K562 (cell line): ENCODE data around the gene C16orf74. TPM values are rescaled to one million over a fixed set of nuclear protein-coding genes. Genes with fewer than 3 reads are reported as not detected.

ENCODE experiments used
- ATAC-seq: fragments of 200-7000 bp; cut with Tn5 transposase; 3 replicates; pipeline ENCODE4 v1.9.1; 2020; ENCODE audit warnings: moderate library complexity
- BruUV-seq: library from RNA; stranded (reverse); fragments of 400-500 nt; replicated peaks from 2 replicates; lab custom pipeline; 2021; lab: Mats Ljungman, UMichigan
- CTCF ChIA-PET: fragments of 300-600 bp; formaldehyde crosslinking; extraction: SDS; loops from one replicate; lab custom pipeline; 2021; ENCODE audit warnings: low intra/inter-chr PET ratio; lab: Yijun Ruan, JAX
- POLR2A ChIA-PET: fragments of 300-600, 350-650 bp; sonication (Branson Sonifier 250); formaldehyde crosslinking; extraction: SDS; loops from one replicate; lab custom pipeline; 2021; ENCODE audit warnings: antibody characterized with exemption, inconsistent platforms; lab: Yijun Ruan, JAX
- DNase-seq, 4 experiments: peaks; one replicate each; pipeline versions ENCODE4 v3.0.0 to v3.0.0-alpha.2; 2011 to 2018; ENCODE audit warnings: low spot score in 3 of 4, mixed read lengths in 3 of 4; ENCODE audit errors: extremely low read depth in 1 of 4
- FAIRE-seq: peaks from 2 replicates; lab custom pipeline; 2011; peaks lifted over from hg19 to GRCh38; lab: Jason Lieb, UNC
- H2AFZ ChIP-seq: 2 replicates; pipeline ENCODE4 v1.6.0; 2011; ENCODE audit warnings: low read depth, low read length, control low read depth, inconsistent platforms
- H3K27ac ChIP-seq: fragments of 200-600 bp; 3 replicates; pipeline ENCODE4 v1.8.0; 2011; ENCODE audit warnings: low read depth, mild to moderate bottlenecking, control low read depth, inconsistent platforms, low read length, moderate library complexity, mixed read lengths; ENCODE audit errors: extremely low read depth
- H3K27me3 ChIP-seq, 2 experiments: fragments of 300-600 bp in 1 of 2; 2 replicates in 1 of 2; 3 replicates in 1 of 2; pipeline versions ENCODE4 v1.6.0 to v1.8.0; 2011; ENCODE audit warnings: inconsistent platforms in 2 of 2, low read length in 2 of 2, mild to moderate bottlenecking in 1 of 2, mixed read lengths in 1 of 2, moderate library complexity in 1 of 2; ENCODE audit not compliant: control insufficient read depth in 2 of 2, insufficient read depth in 2 of 2
- H3K36me3 ChIP-seq: fragments of 300-600 bp; 3 replicates; pipeline ENCODE4 v1.8.0; 2011; ENCODE audit warnings: mild to moderate bottlenecking, low read length, inconsistent platforms; ENCODE audit not compliant: control insufficient read depth, insufficient read depth
- H3K4me1 ChIP-seq, 2 experiments: fragments of 200-600 bp in 1 of 2; replicated peaks in 1 of 2; 2 replicates in 1 of 2; 3 replicates in 1 of 2; pipeline versions ENCODE4 v1.5.1 to v1.8.0; 2011; ENCODE audit warnings: inconsistent platforms in 2 of 2, low read length in 2 of 2, mild to moderate bottlenecking in 1 of 2, mixed read lengths in 1 of 2, moderate library complexity in 1 of 2; ENCODE audit not compliant: control insufficient read depth in 2 of 2, insufficient read depth in 2 of 2
- H3K4me2 ChIP-seq: 2 replicates; pipeline ENCODE4 v1.6.1; 2011; ENCODE audit warnings: low read length, control low read depth, inconsistent platforms, mixed read lengths; ENCODE audit not compliant: insufficient read depth
- H3K4me3 ChIP-seq: fragments of 200-600 bp; sonication (generic), shearing (Covaris generic); 2 replicates; pipeline ENCODE4 v1.5.1; 2016; ENCODE audit warnings: control low read depth, inconsistent platforms
- H3K79me2 ChIP-seq: fragments of 200-600 bp; 3 replicates; pipeline ENCODE4 v1.8.0; 2011; ENCODE audit warnings: low read length, inconsistent platforms; ENCODE audit not compliant: control insufficient read depth, insufficient read depth
- H3K9ac ChIP-seq, 2 experiments: 2 replicates each; pipeline versions ENCODE4 v1.6.0 to v1.6.1; 2011; ENCODE audit warnings: low read depth in 2 of 2, low read length in 2 of 2, control low read depth in 1 of 2, inconsistent platforms in 1 of 2, mild to moderate bottlenecking in 1 of 2, mixed read lengths in 1 of 2; ENCODE audit not compliant: insufficient read depth in 1 of 2
- H3K9me1 ChIP-seq: one replicate; pipeline ENCODE4 v1.6.0; 2011; ENCODE audit warnings: inconsistent platforms, mild to moderate bottlenecking, low read length, moderate library complexity; ENCODE audit not compliant: control insufficient read depth, insufficient read depth
- H3K9me3 ChIP-seq: replicated peaks from 2 replicates; pipeline ENCODE4 v1.5.1; 2011; ENCODE audit warnings: low read depth, low read length, inconsistent platforms; ENCODE audit not compliant: control insufficient read depth, insufficient read depth
- H4K20me1 ChIP-seq: replicated peaks from 2 replicates; pipeline ENCODE4 v1.6.1; 2011; ENCODE audit warnings: low read length, inconsistent platforms, mixed read lengths; ENCODE audit not compliant: control insufficient read depth, insufficient read depth
- DIDO1 ChIP-seq: fragments of 450-650 bp; IDR thresholded peaks from 2 replicates; pipeline ENCODE4 v1.6.1; 2016; ENCODE audit warnings: low read depth, missing biosample characterization, missing genetic modification characterization
- GATAD2A ChIP-seq: fragments of 450-650 bp; IDR thresholded peaks from 2 replicates; pipeline ENCODE4 v1.6.1; 2017
- MTA3 ChIP-seq: fragments of 450-650 bp; formaldehyde crosslinking; IDR thresholded peaks from 2 replicates; pipeline ENCODE4 v1.6.1; 2017; ENCODE audit warnings: mild to moderate bottlenecking, borderline replicate concordance
- NFE2L1 ChIP-seq: fragments of 450-650 bp; IDR thresholded peaks from 2 replicates; pipeline ENCODE4 v1.6.1; 2016; ENCODE audit warnings: missing genetic modification characterization, low read depth, mild to moderate bottlenecking, missing compliant biosample characterization, moderate library complexity, borderline replicate concordance
- PPARD ChIP-seq: fragments of 250-450 bp; sonication (Bioruptor Pico); IDR thresholded peaks from 2 replicates; pipeline ENCODE4 v1.8.0; 2022; ENCODE audit warnings: inconsistent platforms, mild to moderate bottlenecking, moderate library complexity
- SMAD1 ChIP-seq: fragments of 150-350 bp; IDR thresholded peaks from 2 replicates; pipeline ENCODE4 v1.6.1; 2014; ENCODE audit warnings: low read length, low read depth; ENCODE audit not compliant: partially characterized antibody
- SPI1 ChIP-seq: IDR thresholded peaks from 2 replicates; pipeline ENCODE4 v1.6.1; 2011; ENCODE audit warnings: low read depth, low read length, control low read depth, borderline replicate concordance
- ZNF12 ChIP-seq: sonication (generic); formaldehyde crosslinking; IDR thresholded peaks from 2 replicates; pipeline ENCODE4 v1.4.0; 2020; ENCODE audit warnings: mild to moderate bottlenecking, missing genetic modification reagents
- ZNF121 ChIP-seq: sonication (generic); formaldehyde crosslinking; conservative IDR thresholded peaks from 2 replicates; pipeline ENCODE4 v1.8.0; 2022; ENCODE audit warnings: missing genetic modification reagents
- ZNF23 ChIP-seq: fragments of 250-450 bp; sonication (Bioruptor Pico); IDR thresholded peaks from 2 replicates; pipeline ENCODE4 v1.4.0; 2020; ENCODE audit warnings: mild to moderate bottlenecking
- WGBS: fragments of 100-300 bp; shearing (Covaris generic); methylation state at CpG from one replicate; pipeline ENCODE4 v1.1.6; 2016; ENCODE audit warnings: low coverage, mixed read lengths; ENCODE audit not compliant: insufficient coverage; ENCODE audit errors: missing lambda C conversion rate; 5-methylcytosine and 5-hydroxymethylcytosine counted together
- in situ Hi-C: fragments of 300-500 bp; cut with MboI; formaldehyde crosslinking; loops from 4 replicates; pipeline ENCODE4 v1.15.0; 2018; ENCODE audit warnings: inconsistent platforms, mixed read lengths
- intact Hi-C: fragments of 100-400 bp; cut with micrococcal nuclease; formaldehyde crosslinking; loops from 2 replicates; pipeline ENCODE4 v1.14.2; 2022
- polyA plus RNA-seq, 8 experiments: library from polyadenylated mRNA; depleted of rRNA in 4 of 8; stranded (reverse) in 5 of 8; unstranded in 3 of 8; fragments of >200 nt; fragmentation: Nextera tagmentation in 2 of 8; fragmentation: Illumina TruSeq in 1 of 8; extraction: Ambion mirVana in 2 of 8; extraction: Trizol in 1 of 8; gene quantifications; 2 replicates each; pipeline versions ENCODE4 v1.2.1 to v1.2.3, GENCODE V29; 2011 to 2014; ENCODE audit warnings: inconsistent platforms in 1 of 8, missing spikeins in 1 of 8
- total RNA-seq, 7 experiments: library from RNA; depleted of rRNA in 6 of 7; stranded (reverse); fragments of >200 nt in 6 of 7; fragmentation: Illumina TruSeq in 2 of 7; extraction: Trizol in 2 of 7; gene quantifications; 2 replicates each; pipeline versions ENCODE4 v1.2.1 to v1.2.3, GENCODE V29; 2011 to 2021; ENCODE audit warnings: low replicate concordance in 1 of 7

Gene C16orf74
- total and polyA plus RNA-seq, 9 of the 15 experiments (the other 6 are each of a cell fraction or from before 2014, with no cell fraction given), result not detected

DNA sequence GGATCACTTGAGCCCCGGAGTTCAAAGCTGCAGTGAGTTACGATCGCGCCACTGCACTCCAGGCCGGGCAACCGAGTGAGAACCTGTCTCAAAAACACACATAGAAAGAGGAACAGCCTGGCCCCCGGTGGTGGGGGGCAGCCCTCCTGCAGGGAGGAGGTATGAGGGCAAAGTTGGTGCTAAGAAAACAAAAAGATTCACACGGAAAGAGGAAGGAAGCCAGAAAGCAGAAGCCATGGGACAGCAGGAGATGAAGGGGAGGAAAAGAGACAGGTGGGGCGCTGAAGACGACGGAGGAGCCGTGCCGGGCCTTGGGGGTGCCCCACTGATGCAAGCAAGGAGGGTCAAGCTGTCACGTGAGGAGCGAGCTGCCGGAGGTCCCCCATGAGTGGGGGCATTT lies 8.2 kb upstream of the C16orf74 start:
- TF ChIP-seq NFE2L1 (tag), result no peak
- peak; percentile 4; the same call in 1 of the 2 replicates for TF ChIP-seq SPI1
- TF ChIP-seq DIDO1 (tag), result no peak
- no peak for TF ChIP-seq PPARD (CRISPR knock-in tag)
- peak; percentile 93 for TF ChIP-seq ZNF12 (CRISPR knock-in tag)
- no peak for TF ChIP-seq ZNF23 (CRISPR knock-in tag)
- CTCF ChIA-PET, result no interaction called here
- H3K36me3 ChIP-seq, result no peaks in the 10 kb centered on the region
- BruUV-seq, result no TSS peak
- peaks cover 8% of the 10 kb centered on the region; the same call in 1 of the 2 replicates for H4K20me1 ChIP-seq
- WGBS, result 3% methylated on average over 16 of the region's 16 CpGs
- DNase-seq (no peak), ATAC-seq (no peak), FAIRE-seq (no peak)
- no peaks in the 10 kb centered on the region for H3K9me3 ChIP-seq
- intact Hi-C loops, result no loop called here
- no peak overlapping the region for H3K4me2 ChIP-seq
- in situ Hi-C loops, result no loop called here
- POLR2A ChIA-PET, result interaction anchor here (0.6 kb wide), 1 partner anchor 39 kb away, joined by 3 read pairs; no protein-coding TSS in a partner anchor
- H3K4me3 ChIP-seq, result no peak overlapping the region
- no peak overlapping the region for H3K27ac ChIP-seq
- H3K79me2 ChIP-seq, result no peaks in the 10 kb centered on the region
- H3K9me1 ChIP-seq, result peaks cover 2% of the 10 kb centered on the region
- H3K9ac ChIP-seq, result no peak overlapping the region
- peaks cover 0 to 14% of the 10 kb centered on the region in 2 experiments; a peak in 1 of 5 replicates for H3K4me1 ChIP-seq
- no peak overlapping the region for H2AFZ ChIP-seq
- H3K27me3 ChIP-seq, result peaks cover 54 to 89% of the 10 kb centered on the region in 2 experiments

DNA sequence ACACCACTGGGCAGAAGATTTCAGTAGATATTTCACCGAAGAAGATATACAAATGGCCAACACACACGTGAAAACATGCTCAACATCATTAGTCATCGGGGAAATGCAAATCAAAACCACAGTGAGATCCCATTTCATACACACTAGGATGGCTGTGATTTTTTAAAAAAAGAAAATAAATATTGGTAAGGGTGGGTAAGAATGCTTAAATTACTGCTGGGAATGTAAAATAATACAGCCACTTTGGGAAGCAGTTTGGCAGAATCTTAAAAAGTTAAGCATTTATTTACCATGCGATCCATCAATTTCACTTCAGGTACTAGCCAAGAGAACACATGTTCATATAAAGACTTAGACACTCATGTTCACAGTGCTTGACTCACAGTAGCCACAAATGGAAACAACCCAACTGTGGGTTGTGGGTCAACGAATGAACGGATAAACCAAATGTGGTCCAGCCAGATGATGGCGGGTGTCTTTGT lies 6.5 kb upstream of the C16orf74 start:
- Histone ChIP-seq H3K27ac (no peak overlapping the region), H2AFZ (no peak overlapping the region), H3K9ac (no peak overlapping the region), H3K36me3 (no peaks in the 10 kb centered on the region), H3K4me3 (no peak overlapping the region), H3K9me3 (no peaks in the 10 kb centered on the region), H3K4me1 (peaks cover 0 to 18% of the 10 kb centered on the region in 2 experiments; a peak in 2 of 5 replicates), H3K9me1 (peaks cover 2% of the 10 kb centered on the region), H3K27me3 (peaks cover 54 to 90% of the 10 kb centered on the region in 2 experiments), H3K4me2 (no peak overlapping the region), H3K79me2 (no peaks in the 10 kb centered on the region), H4K20me1 (peaks cover 23% of the 10 kb centered on the region)
- ChIA-PET CTCF (no interaction called here), POLR2A (no interaction called here)
- no peak for ATAC-seq
- DNase-seq, result no peak
- WGBS, result 3% methylated on average over 7 of the region's 7 CpGs
- intact Hi-C loops, result no loop called here
- no peak for TF ChIP-seq MTA3
- TF ChIP-seq SMAD1, result no peak
- peak; percentile 46 for TF ChIP-seq ZNF121 (CRISPR knock-in tag)
- TF ChIP-seq GATAD2A, result no peak
- no peak for FAIRE-seq
- in situ Hi-C loops, result no loop called here
- BruUV-seq, result no TSS peak
